Measurements from ENCODE around the gene DUOXA2. TPM values are rescaled to one million over a fixed set of nuclear protein-coding genes. Genes with fewer than 3 reads are reported as not detected.
"Not testable (repeated sequence)": the region's sequence is repeated elsewhere in the genome, so short reads cannot be mapped to it uniquely, and the experiment has no call there.

Gene DUOXA2
- not detected in 2 replicates for total RNA-seq
- long read RNA-seq = 0 reads

DNA sequence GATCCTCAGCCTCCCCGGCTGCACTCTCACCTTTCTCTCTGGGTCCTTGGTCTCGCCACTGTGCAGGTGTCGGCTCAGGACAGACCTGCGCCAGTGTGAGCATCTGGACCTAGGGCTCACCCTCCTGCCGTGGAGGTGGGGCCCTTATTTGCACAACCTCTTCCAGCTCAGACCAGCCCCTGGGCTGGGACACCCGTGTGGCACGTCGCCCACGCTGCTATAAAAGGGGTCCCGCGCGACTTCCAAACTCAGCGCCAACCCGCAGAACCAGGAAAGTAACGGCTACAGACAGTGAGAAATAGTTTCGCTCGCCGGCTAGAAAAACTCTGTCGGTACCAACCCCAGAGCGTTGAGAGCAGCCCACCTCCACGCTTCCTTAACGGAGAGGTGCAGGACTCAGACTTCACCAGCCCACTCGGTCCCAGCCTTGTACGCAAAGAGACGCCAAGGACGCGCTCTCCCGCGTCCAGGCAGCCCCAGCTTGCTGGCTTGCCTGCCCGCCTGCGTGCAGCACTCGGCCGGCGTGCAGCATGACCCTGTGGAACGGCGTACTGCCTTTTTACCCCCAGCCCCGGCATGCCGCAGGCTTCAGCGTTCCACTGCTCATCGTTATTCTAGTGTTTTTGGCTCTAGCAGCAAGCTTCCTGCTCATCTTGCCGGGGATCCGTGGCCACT is at the start of gene DUOXA2, which contains the start of gene DUOX2:
Gene DUOXA2 (plus strand): TSS at position 251 of the 675 bp plus-strand sequence. CDS start 280 bp downstream, at position 531.
Gene DUOX2 (minus strand): TSS at position 97 of the 675 bp plus-strand sequence. CDS start 761 bp downstream, outside the sequence.
- H3K4me3 Mint-ChIP-seq = no peak within 1 kb of the TSS
- peaks cover 4% of the 10 kb centered on the region for H3K9me3 Mint-ChIP-seq
- TF ChIP-seq, protein P1, sequence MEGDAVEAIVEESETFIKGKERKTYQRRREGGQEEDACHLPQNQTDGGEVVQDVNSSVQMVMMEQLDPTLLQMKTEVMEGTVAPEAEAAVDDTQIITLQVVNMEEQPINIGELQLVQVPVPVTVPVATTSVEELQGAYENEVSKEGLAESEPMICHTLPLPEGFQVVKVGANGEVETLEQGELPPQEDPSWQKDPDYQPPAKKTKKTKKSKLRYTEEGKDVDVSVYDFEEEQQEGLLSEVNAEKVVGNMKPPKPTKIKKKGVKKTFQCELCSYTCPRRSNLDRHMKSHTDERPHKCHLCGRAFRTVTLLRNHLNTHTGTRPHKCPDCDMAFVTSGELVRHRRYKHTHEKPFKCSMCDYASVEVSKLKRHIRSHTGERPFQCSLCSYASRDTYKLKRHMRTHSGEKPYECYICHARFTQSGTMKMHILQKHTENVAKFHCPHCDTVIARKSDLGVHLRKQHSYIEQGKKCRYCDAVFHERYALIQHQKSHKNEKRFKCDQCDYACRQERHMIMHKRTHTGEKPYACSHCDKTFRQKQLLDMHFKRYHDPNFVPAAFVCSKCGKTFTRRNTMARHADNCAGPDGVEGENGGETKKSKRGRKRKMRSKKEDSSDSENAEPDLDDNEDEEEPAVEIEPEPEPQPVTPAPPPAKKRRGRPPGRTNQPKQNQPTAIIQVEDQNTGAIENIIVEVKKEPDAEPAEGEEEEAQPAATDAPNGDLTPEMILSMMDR (conservative IDR thresholded peaks at IDR 0.05) = no peak
- no peak within 1 kb of the TSS for H3K27ac Mint-ChIP-seq (ENCODE audit: unreplicated experiment)
- H3K36me3 Mint-ChIP-seq (ENCODE audit: low read depth) = no peaks in the 10 kb centered on the region
- H3K4me1 Mint-ChIP-seq = peaks cover 13% of the 10 kb centered on the region
- DNase-seq (ENCODE audit: low read depth, low spot score) = no peak
- H3K27me3 Mint-ChIP-seq (ENCODE audit: low read depth) = peaks cover 79% of the 10 kb centered on the region

DNA sequence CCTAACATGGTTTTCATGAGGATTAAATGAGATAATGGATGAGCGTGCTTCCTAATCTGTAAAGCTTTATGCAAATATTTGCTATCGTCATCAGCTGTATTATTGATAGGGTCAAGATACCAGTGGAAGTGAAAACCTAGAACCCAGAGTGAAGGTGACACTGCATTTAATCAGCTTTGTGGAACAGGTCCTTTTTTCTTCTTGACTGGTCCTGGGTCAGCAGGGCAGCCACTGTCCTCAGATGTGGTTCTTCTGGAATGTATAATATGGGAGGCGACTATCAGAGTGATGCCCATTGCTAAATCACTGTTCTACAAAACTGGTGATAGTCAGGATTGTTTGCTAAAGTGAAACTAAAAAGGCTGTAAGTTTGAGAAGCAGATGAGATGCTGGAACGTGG is 49.7 kb upstream of the DUOXA2 start:
- no peaks in the 10 kb centered on the region for H3K9me3 Mint-ChIP-seq
- TF ChIP-seq, protein P1 (conservative IDR thresholded peaks at IDR 0.05) = no peak
- H3K27me3 Mint-ChIP-seq (ENCODE audit: low read depth) = no peaks in the 10 kb centered on the region
- H3K4me3 Mint-ChIP-seq = no peak overlapping the region
- H3K27ac Mint-ChIP-seq (ENCODE audit: unreplicated experiment) = no peak overlapping the region
- peaks cover 21% of the 10 kb centered on the region for H3K36me3 Mint-ChIP-seq (ENCODE audit: low read depth)
- H3K4me1 Mint-ChIP-seq = no peaks in the 10 kb centered on the region
- no peak for DNase-seq (ENCODE audit: low read depth, low spot score)

DNA sequence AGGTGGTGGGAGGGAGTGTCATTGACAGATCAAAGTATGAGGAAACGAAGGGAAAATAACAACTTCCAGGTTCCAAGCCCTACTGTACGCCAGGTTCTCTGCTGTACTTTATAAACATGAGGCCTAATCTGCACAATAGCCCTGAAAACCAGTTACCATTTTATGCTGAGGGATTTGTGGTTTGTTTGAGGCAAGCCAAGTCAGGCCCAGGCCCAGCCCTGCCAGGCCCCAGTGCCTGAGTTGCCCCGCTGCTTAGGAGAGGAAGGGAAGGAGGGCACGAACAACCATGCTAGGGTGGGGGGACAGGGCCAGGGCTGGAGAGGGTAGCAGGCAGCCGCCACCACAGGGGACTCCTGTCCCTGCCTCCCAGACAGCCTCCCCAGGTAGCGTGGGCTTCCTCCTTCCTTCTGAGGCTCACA is 44.2 kb upstream of the DUOXA2 start:
- not testable (repeated sequence) for H3K27ac Mint-ChIP-seq (ENCODE audit: unreplicated experiment); H3K4me1 Mint-ChIP-seq; H3K4me3 Mint-ChIP-seq; DNase-seq (ENCODE audit: low read depth, low spot score); H3K9me3 Mint-ChIP-seq; H3K27me3 Mint-ChIP-seq (ENCODE audit: low read depth)
- peaks cover 13% of the 10 kb centered on the region for H3K36me3 Mint-ChIP-seq (ENCODE audit: low read depth)

DNA sequence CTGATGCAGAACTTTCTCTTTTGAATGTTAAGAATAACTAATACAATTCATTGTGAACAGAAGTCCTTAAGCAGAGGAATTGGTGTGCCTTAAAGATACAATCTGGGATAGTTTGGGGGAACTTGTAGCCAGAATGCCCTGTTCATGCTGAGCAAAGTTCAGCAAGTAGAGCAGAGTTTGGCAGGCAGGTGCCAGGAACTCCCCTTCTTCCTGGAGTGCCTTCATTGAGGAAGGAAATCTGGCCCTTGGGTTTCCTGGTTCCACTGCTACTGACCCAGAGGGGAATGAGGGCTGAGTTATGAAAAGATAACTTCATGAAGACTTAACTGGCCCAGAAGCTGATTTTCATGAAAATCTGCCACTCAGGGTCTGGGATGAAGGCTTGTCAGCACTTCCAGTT is 40.5 kb upstream of the DUOXA2 start:
- H3K4me1 Mint-ChIP-seq; H3K27me3 Mint-ChIP-seq (ENCODE audit: low read depth); H3K36me3 Mint-ChIP-seq (ENCODE audit: low read depth); H3K9me3 Mint-ChIP-seq; H3K4me3 Mint-ChIP-seq; DNase-seq (ENCODE audit: low read depth, low spot score); H3K27ac Mint-ChIP-seq (ENCODE audit: unreplicated experiment): not testable (repeated sequence)

DNA sequence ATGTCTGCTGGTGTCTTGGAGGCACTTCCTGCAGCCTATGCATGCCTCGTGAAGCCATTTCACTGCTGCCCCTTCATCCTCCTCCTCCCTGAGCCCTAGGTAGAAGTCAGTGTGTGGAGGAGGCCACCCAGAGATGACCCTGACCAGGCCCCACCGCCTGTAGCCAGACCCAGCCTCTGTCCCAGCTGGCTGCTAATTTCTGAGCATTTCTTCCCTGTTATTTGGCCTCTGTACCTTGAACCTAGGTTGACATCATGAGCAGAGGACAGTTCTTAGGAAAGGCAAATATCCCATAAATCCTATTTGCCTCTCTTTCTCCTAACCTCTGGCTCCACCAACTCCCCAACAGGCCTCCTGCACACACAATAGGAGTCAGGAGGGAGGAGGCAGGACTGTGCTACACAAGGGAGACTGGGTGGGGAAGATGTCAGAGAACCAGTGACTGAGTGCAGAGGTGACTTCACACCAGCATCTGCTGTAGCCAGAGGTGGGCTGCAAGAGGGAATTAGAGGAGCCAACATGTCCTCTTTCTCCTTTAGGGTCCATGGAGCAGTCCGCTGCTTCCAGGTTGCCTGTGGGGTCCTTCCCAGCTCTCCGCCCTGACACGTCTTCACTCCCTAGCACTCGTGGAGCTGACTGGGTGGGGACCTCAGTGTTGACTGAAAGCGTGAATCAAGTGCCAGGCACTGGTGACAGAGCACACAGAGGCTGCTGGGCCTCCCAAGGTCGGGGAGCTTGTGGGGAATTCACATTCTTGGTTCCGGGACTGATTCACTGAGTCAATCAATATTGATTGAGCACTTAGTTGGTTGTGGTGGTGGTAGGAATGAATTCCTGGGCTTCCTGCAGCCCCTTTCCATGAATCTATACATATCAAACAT is 38.4 kb upstream of the DUOXA2 start:
- H3K36me3 Mint-ChIP-seq (ENCODE audit: low read depth); H3K4me1 Mint-ChIP-seq; H3K27ac Mint-ChIP-seq (ENCODE audit: unreplicated experiment); H3K9me3 Mint-ChIP-seq; H3K4me3 Mint-ChIP-seq; H3K27me3 Mint-ChIP-seq (ENCODE audit: low read depth); DNase-seq (ENCODE audit: low read depth, low spot score): not testable (repeated sequence)

- H3K4me1 Mint-ChIP-seq; H3K4me3 Mint-ChIP-seq; H3K36me3 Mint-ChIP-seq (ENCODE audit: low read depth); DNase-seq (ENCODE audit: low read depth, low spot score); H3K27ac Mint-ChIP-seq (ENCODE audit: unreplicated experiment); H3K9me3 Mint-ChIP-seq; H3K27me3 Mint-ChIP-seq (ENCODE audit: low read depth): not testable (repeated sequence)
Observed at GRCh38 chr15:45077391-45077790, 36.7 kb upstream of the DUOXA2 start.

DNA sequence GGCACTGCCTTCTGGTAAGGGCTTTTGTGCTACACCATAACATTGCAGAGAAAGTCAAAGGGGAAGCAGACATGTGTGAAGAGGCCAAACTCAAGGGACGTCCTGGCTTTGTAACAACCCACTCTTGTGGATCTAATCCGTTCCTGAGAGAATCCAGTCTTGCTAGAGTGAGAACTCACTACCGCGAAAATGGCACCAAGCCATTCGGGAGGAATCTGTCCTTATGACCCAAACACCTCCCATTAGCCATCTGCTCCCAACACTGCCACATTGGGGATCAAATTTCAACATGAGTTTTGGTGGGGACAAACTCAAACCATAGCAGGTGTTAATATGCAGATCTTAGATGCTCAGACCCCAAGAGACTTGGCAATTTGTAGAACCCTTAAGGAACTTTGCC is 34.9 kb upstream of the DUOXA2 start:
- H3K4me1 Mint-ChIP-seq; H3K4me3 Mint-ChIP-seq; H3K9me3 Mint-ChIP-seq; H3K27ac Mint-ChIP-seq (ENCODE audit: unreplicated experiment); DNase-seq (ENCODE audit: low read depth, low spot score); H3K27me3 Mint-ChIP-seq (ENCODE audit: low read depth); H3K36me3 Mint-ChIP-seq (ENCODE audit: low read depth): not testable (repeated sequence)

DNA sequence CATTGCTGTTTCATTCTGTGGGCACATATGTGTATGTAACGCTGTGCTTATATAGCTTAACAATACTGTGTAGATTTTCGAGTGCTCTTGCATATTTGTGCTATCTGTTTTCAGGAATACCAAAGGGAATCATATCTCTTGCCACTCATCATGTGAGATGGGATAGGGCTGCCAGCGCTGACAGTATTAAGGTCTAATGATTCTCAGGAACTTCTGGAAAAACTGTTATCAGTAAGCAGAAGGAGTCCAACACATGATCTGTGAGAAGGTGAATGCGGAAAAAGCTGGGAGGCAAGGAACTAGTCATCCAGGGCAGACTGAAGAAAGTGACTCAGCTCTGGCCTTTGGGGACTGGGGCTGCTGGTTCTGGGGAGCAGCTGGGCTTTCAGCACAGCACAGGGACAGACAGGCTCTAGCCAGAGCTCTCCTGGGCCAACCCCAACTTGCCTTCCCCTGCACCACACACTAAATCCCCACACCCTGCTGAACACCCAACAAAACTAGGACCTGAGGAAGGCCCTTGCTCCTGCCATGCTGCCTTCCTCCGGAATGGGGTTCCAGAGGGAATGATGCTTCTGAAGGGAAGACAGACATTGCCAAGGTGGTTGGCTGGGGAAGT is 34.4 kb upstream of the DUOXA2 start:
- not testable (repeated sequence) for H3K36me3 Mint-ChIP-seq (ENCODE audit: low read depth); H3K27me3 Mint-ChIP-seq (ENCODE audit: low read depth); DNase-seq (ENCODE audit: low read depth, low spot score); H3K27ac Mint-ChIP-seq (ENCODE audit: unreplicated experiment); H3K4me1 Mint-ChIP-seq; H3K9me3 Mint-ChIP-seq; H3K4me3 Mint-ChIP-seq

GRCh38 chr15:45080593-45080992 is 33.5 kb upstream of the DUOXA2 start:
- H3K4me1 Mint-ChIP-seq; H3K4me3 Mint-ChIP-seq; H3K36me3 Mint-ChIP-seq (ENCODE audit: low read depth); H3K27ac Mint-ChIP-seq (ENCODE audit: unreplicated experiment); DNase-seq (ENCODE audit: low read depth, low spot score); H3K9me3 Mint-ChIP-seq: not testable (repeated sequence)
- H3K27me3 Mint-ChIP-seq (ENCODE audit: low read depth) = peaks cover 12% of the 10 kb centered on the region

GRCh38 chr15:45082412-45082811 is 31.7 kb upstream of the DUOXA2 start:
- peaks cover 17% of the 10 kb centered on the region for H3K27me3 Mint-ChIP-seq (ENCODE audit: low read depth)
- not testable (repeated sequence) for H3K4me3 Mint-ChIP-seq; H3K4me1 Mint-ChIP-seq; H3K9me3 Mint-ChIP-seq; H3K36me3 Mint-ChIP-seq (ENCODE audit: low read depth); H3K27ac Mint-ChIP-seq (ENCODE audit: unreplicated experiment); DNase-seq (ENCODE audit: low read depth, low spot score)
